Activated naive CD4-positive, alpha-beta T cell treated with anti-CD3 and anti-CD28 coated beads, Interleukin-2, amount 50 U/mL, for 72 hours (primary cell): ENCODE results near the gene FAM20C. TPM values are rescaled to one million over a fixed set of nuclear protein-coding genes. Genes with fewer than 3 reads are reported as not detected.

Experiments used
- total RNA-seq, 2 donors: library from RNA; stranded (reverse); gene quantifications; one replicate each; pipeline ENCODE4 v1.2.3, GENCODE V29; 2022

The FAM20C gene
- total RNA-seq, 2 donors from 2014 or later = 0.53 TPM; not detected in 1

Other genes with a start within 250 kb of the FAM20C start
- gene FOXL3, start 97.6 kb downstream of the FAM20C start, total RNA-seq = not detected